Fibroblast of the aortic adventitia (primary cell): ENCODE data around the gene PPDPF. TPM values are rescaled to one million over a fixed set of nuclear protein-coding genes. Genes with fewer than 3 reads are reported as not detected.

Experiments
- DNase-seq: peaks from one replicate; pipeline ENCODE4 v3.0.0-alpha.2; 2010; ENCODE audit warnings: low read depth
- H3K4me3 ChIP-seq: 2 replicates; pipeline ENCODE4 v1.5.1; 2011; ENCODE audit warnings: low read depth, mild to moderate bottlenecking, control low read depth, low read length, moderate library complexity
- CTCF ChIP-seq: IDR thresholded peaks from 2 replicates; pipeline ENCODE4 v1.5.1; 2011; ENCODE audit warnings: mild to moderate bottlenecking, low read length, control low read depth, inconsistent platforms; ENCODE audit not compliant: insufficient read depth
- total RNA-seq: library from RNA; depleted of rRNA; stranded (reverse); fragments of >200 nt; gene quantifications from 2 replicates; pipeline ENCODE4 v1.2.3, GENCODE V29; 2012; ENCODE audit warnings: low replicate concordance

The PPDPF gene
- total RNA-seq, 1 donor, result 97.0 TPM

- TF ChIP-seq CTCF, result no peak
- DNase-seq, result no peak
Measured at GRCh38 chr20:63551068-63551467, 30.5 kb downstream of the PPDPF start.

GRCh38 chr20:63552481-63553249 lies 32.1 kb downstream of the PPDPF start:
- no peak for TF ChIP-seq CTCF

More at GRCh38 chr20:63551068-63551467, 30.5 kb downstream of the PPDPF start:
- H3K4me3 ChIP-seq, result no peak overlapping the region

GRCh38 chr20:63553251-63553932 lies 32.8 kb downstream of the PPDPF start:
- peak overlapping the region; percentile 63 for H3K4me3 ChIP-seq
- no peak for TF ChIP-seq CTCF
- peak; percentile 78 for DNase-seq

More at GRCh38 chr20:63552481-63553249, 32.1 kb downstream of the PPDPF start:
- DNase-seq, result no peak
- H3K4me3 ChIP-seq, result no peak overlapping the region

- H3K4me3 ChIP-seq, result peak within 1 kb of the TSS; percentile 63
- no peak for TF ChIP-seq CTCF
- DNase-seq, result no peak
Measured at GRCh38 chr20:63553933-63554290, 33.3 kb downstream of the PPDPF start, which contains the start of gene FNDC11. Gene FNDC11 (plus strand): TSS chr20:63554159. CDS start chr20:63555664, 1,505 bp downstream.

- no peak for TF ChIP-seq CTCF
- no peak for DNase-seq
- H3K4me3 ChIP-seq, result peak overlapping the region; percentile 63
Measured at GRCh38 chr20:63554361-63555278, 34.1 kb downstream of the PPDPF start.

GRCh38 chr20:63555661-63556381 lies 35.3 kb downstream of the PPDPF start:
- no peak for TF ChIP-seq CTCF
- DNase-seq, result no peak

More at GRCh38 chr20:63555661-63556381, 35.3 kb downstream of the PPDPF start:
- no peak overlapping the region for H3K4me3 ChIP-seq
